Spinal cord (tissue), 10 donors: ENCODE measurements around the gene SLC1A4. TPM values are rescaled to one million over a fixed set of nuclear protein-coding genes. Genes with fewer than 3 reads are reported as not detected.
"Not testable (repeated sequence)": the region's sequence is repeated elsewhere in the genome, so short reads cannot be mapped to it uniquely, and the experiment has no call there.

Experiments
- DNase-seq, 6 donors: peaks; one replicate each; pipeline versions ENCODE4 v3.0.0 to v3.0.0-alpha.2; 2013 to 2015; ENCODE audit warnings: low spot score in 6 of 6, low read depth in 4 of 6
- H3K27ac ChIP-seq: one replicate; pipeline ENCODE4 v1.5.1; 2013; ENCODE audit warnings: low read depth, low read length, control low read depth
- H3K27me3 ChIP-seq: one replicate; pipeline ENCODE4 v1.6.1; 2013; ENCODE audit warnings: low read length; ENCODE audit not compliant: control insufficient read depth, insufficient read depth
- H3K36me3 ChIP-seq: one replicate; pipeline ENCODE4 v1.6.1; 2013; ENCODE audit warnings: low read length; ENCODE audit not compliant: control insufficient read depth, insufficient read depth
- H3K4me1 ChIP-seq: one replicate; pipeline ENCODE4 v1.6.1; 2013; ENCODE audit warnings: low read length; ENCODE audit not compliant: control insufficient read depth, insufficient read depth
- H3K4me3 ChIP-seq: one replicate; pipeline ENCODE4 v1.5.1; 2013; ENCODE audit warnings: low read depth, low read length, control low read depth
- H3K9me3 ChIP-seq: one replicate; pipeline ENCODE4 v1.6.1; 2013; ENCODE audit warnings: low read length; ENCODE audit not compliant: control insufficient read depth, insufficient read depth
- WGBS: methylation state at CpG from one replicate; pipeline ENCODE4 v1.1.5; 2013; ENCODE audit warnings: missing lambda C conversion rate; ENCODE audit not compliant: insufficient coverage; 5-methylcytosine and 5-hydroxymethylcytosine counted together
- polyA plus RNA-seq, 2 donors: library from polyadenylated mRNA; unstranded; fragments of 120-200 nt; gene quantifications; one replicate each; pipeline ENCODE4 v1.2.1, GENCODE V29; 2013; ENCODE audit not compliant: insufficient read length in 2 of 2
- total RNA-seq, 2 donors: library from RNA; depleted of rRNA in 1 of 2; stranded (reverse); fragments of 120-200 nt in 1 of 2; fragments of >200 nt in 1 of 2; gene quantifications; one replicate each; pipeline versions ENCODE4 v1.2.3 to v1.2.4, GENCODE V29; 2013 to 2014
- donor health status: healthy.

The SLC1A4 gene
- total and polyA plus RNA-seq, 4 donors: 35.3 to 92.7 (median 65.4) TPM

DNA sequence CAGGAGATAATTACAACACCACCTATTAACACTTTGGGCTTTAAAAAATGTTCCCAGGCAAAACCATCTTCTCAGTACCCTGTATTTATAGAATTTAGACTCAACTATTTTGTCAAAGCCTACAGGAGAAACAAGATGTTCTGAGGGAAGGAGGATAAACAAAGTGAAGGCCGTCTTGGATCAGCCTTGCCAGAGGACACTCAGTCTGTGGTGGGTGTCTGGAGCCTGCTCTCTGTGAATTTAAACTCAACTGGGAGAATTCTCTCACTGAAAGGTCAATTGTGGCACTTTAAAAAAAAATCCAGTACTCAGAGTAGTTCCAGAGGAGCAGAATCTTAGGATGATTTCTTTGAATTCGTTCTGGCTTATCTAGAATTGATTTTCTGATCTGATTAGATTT, 28.4 kb upstream of the SLC1A4 start:
- Histone ChIP-seq H3K4me1 (no peaks in the 10 kb centered on the region), H3K36me3 (no peaks in the 10 kb centered on the region), H3K4me3 (no peak overlapping the region), H3K9me3 (no peaks in the 10 kb centered on the region), H3K27ac (no peak overlapping the region), H3K27me3 (no peaks in the 10 kb centered on the region)
- no peak for DNase-seq
- WGBS: 94% methylated on average over 2 of the region's 2 CpGs

- not testable (repeated sequence) for H3K27ac ChIP-seq, DNase-seq, H3K4me1 ChIP-seq, H3K36me3 ChIP-seq, H3K9me3 ChIP-seq, H3K27me3 ChIP-seq, H3K4me3 ChIP-seq
- WGBS: no CpG with 5 or more reads among the region's 4 CpGs
Observed at GRCh38 chr2:64963138-64963537, 26.1 kb upstream of the SLC1A4 start.

- no peaks in the 10 kb centered on the region for H3K9me3 ChIP-seq
- 89% methylated on average over 1 of the region's 1 CpG for WGBS
- DNase-seq: no peak
Observed at GRCh38 chr2:64963719-64964118, 25.5 kb upstream of the SLC1A4 start.

GRCh38 chr2:64966017-64966416, 23.2 kb upstream of the SLC1A4 start:
- DNase-seq: no peak
- Histone ChIP-seq H3K4me3 (no peak overlapping the region), H3K27me3 (no peaks in the 10 kb centered on the region), H3K9me3 (no peaks in the 10 kb centered on the region), H3K4me1 (no peaks in the 10 kb centered on the region), H3K36me3 (no peaks in the 10 kb centered on the region), H3K27ac (no peak overlapping the region)
- 94% methylated on average over 4 of the region's 4 CpGs for WGBS

More at GRCh38 chr2:64963719-64964118, 25.5 kb upstream of the SLC1A4 start:
- no peak overlapping the region for H3K4me3 ChIP-seq
- H3K4me1 ChIP-seq: no peaks in the 10 kb centered on the region
- H3K27ac ChIP-seq: no peak overlapping the region
- no peaks in the 10 kb centered on the region for H3K27me3 ChIP-seq
- H3K36me3 ChIP-seq: no peaks in the 10 kb centered on the region

GRCh38 chr2:64966839-64967238, 22.4 kb upstream of the SLC1A4 start:
- no peak for DNase-seq
- H3K27ac ChIP-seq: no peak overlapping the region
- WGBS: no CpG with 5 or more reads among the region's 7 CpGs
- no peak overlapping the region for H3K4me3 ChIP-seq
- no peaks in the 10 kb centered on the region for H3K4me1 ChIP-seq
- H3K9me3 ChIP-seq: no peaks in the 10 kb centered on the region
- no peaks in the 10 kb centered on the region for H3K27me3 ChIP-seq
- H3K36me3 ChIP-seq: no peaks in the 10 kb centered on the region

DNA sequence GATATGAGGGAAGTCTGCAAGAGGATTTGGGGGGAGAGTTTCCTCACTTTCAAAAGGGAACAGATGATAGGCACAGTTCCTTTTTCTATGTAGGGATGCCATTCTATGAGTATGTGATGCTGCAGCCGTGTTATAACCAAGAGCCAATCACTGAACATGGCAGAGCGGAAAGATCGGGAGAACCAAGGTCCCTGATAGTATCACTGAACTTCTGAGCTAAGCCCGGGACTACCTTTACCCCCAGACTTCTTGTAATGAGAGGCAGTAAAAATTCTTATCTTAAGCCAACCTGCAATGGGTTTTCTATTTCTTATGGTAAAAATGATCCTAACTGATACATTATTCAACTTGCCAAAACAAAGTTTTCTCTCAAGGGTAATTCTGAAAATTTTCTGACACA, 21.6 kb upstream of the SLC1A4 start:
- no peaks in the 10 kb centered on the region for H3K36me3 ChIP-seq
- no CpG with 5 or more reads among the region's 4 CpGs for WGBS
- no peak overlapping the region for H3K4me3 ChIP-seq

GRCh38 chr2:64969086-64969485, 20.1 kb upstream of the SLC1A4 start:
- H3K4me3 ChIP-seq, H3K4me1 ChIP-seq, DNase-seq, H3K27ac ChIP-seq, H3K36me3 ChIP-seq, H3K27me3 ChIP-seq, H3K9me3 ChIP-seq: not testable (repeated sequence)
- WGBS: 97% methylated on average over 25 of the region's 25 CpGs

More for the DNA sequence above, 21.6 kb upstream of the SLC1A4 start:
- H3K4me1 ChIP-seq: no peaks in the 10 kb centered on the region
- H3K27ac ChIP-seq: no peak overlapping the region
- no peaks in the 10 kb centered on the region for H3K9me3 ChIP-seq
- no peaks in the 10 kb centered on the region for H3K27me3 ChIP-seq
- DNase-seq: no peak

GRCh38 chr2:64970495-64970894, 18.7 kb upstream of the SLC1A4 start:
- DNase-seq: no peak
- Histone ChIP-seq H3K27me3 (no peaks in the 10 kb centered on the region), H3K9me3 (no peaks in the 10 kb centered on the region), H3K4me3 (no peak overlapping the region), H3K4me1 (peaks cover 4% of the 10 kb centered on the region), H3K36me3 (no peaks in the 10 kb centered on the region), H3K27ac (no peak overlapping the region)
- WGBS: 100% methylated on average over 1 of the region's 2 CpGs

DNA sequence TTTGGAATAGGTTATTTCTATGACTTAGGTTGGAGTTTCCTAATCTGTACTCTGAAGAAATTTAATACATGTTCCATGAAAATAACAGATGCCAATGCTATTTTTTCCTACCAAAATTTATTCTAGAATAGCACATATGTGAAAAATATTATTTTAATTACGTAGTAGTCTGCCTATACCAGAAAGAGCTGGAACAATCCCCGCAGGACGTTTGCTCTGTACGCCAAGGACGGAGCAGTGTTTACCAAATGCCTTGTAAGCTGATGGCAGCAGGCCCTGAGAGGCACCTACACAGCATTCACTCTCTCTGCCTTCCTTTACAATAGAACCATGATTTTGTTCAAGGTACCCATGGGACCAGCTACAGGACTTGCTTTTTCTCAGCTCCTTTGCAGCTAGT, 16.8 kb upstream of the SLC1A4 start:
- no peak overlapping the region for H3K4me3 ChIP-seq
- H3K4me1 ChIP-seq: peaks cover 4% of the 10 kb centered on the region
- H3K27ac ChIP-seq: no peak overlapping the region
- DNase-seq: no peak
- no peaks in the 10 kb centered on the region for H3K36me3 ChIP-seq
- H3K27me3 ChIP-seq: no peaks in the 10 kb centered on the region
- 83% methylated on average over 4 of the region's 5 CpGs for WGBS
- no peaks in the 10 kb centered on the region for H3K9me3 ChIP-seq

- H3K27ac ChIP-seq: no peak overlapping the region
Observed at GRCh38 chr2:64972876-64973275, 16.3 kb upstream of the SLC1A4 start.

More at GRCh38 chr2:64972876-64973275, 16.3 kb upstream of the SLC1A4 start:
- H3K27me3 ChIP-seq: no peaks in the 10 kb centered on the region
- H3K4me3 ChIP-seq: no peak overlapping the region
- no peaks in the 10 kb centered on the region for H3K9me3 ChIP-seq
- no CpG with 5 or more reads among the region's 1 CpG for WGBS
- H3K36me3 ChIP-seq: no peaks in the 10 kb centered on the region
- no peak for DNase-seq
- H3K4me1 ChIP-seq: peaks cover 4% of the 10 kb centered on the region
